BJ (cell line): ENCODE results near the gene NUP205. TPM values are rescaled to one million over a fixed set of nuclear protein-coding genes. Genes with fewer than 3 reads are reported as not detected.

Experiments
- CTCF ChIA-PET: fragments of 350-600 bp; formaldehyde crosslinking; extraction: SDS; loops from one replicate; lab custom pipeline; 2021; ENCODE audit warnings: antibody characterized with exemption, inconsistent platforms; lab: Yijun Ruan, JAX
- POLR2A ChIA-PET: fragments of 300-600 bp; sonication (Branson Sonifier 250); formaldehyde crosslinking; extraction: SDS; loops from one replicate; lab custom pipeline; 2021; ENCODE audit warnings: antibody characterized with exemption; lab: Charles Lee
- DNase-seq: peaks from one replicate; pipeline ENCODE4 v3.0.0-alpha.2; 2011; ENCODE audit warnings: low read depth
- H3K27me3 ChIP-seq: 2 replicates; pipeline ENCODE4 v1.6.0; 2011; ENCODE audit warnings: low read length; ENCODE audit not compliant: control insufficient read depth, insufficient read depth
- H3K36me3 ChIP-seq: 2 replicates; pipeline ENCODE4 v1.5.1; 2011; ENCODE audit warnings: low read length; ENCODE audit not compliant: control insufficient read depth, insufficient read depth
- H3K4me3 ChIP-seq: 2 replicates; pipeline ENCODE4 v1.5.1; 2011; ENCODE audit warnings: low read depth, mild to moderate bottlenecking, control low read depth, low read length
- CTCF ChIP-seq: IDR thresholded peaks from 2 replicates; pipeline ENCODE4 v1.5.1; 2011; ENCODE audit warnings: low read depth, mild to moderate bottlenecking, control low read depth, inconsistent platforms, low read length, moderate library complexity; ENCODE audit not compliant: insufficient read depth
- polyA plus RNA-seq: library from polyadenylated mRNA; depleted of rRNA; stranded (reverse); fragments of >200 nt; gene quantifications from 2 replicates; pipeline ENCODE4 v1.2.3, GENCODE V29; 2011

Gene NUP205
- polyA plus RNA-seq, 1 experiment: 27.2 TPM

- no peak for TF ChIP-seq CTCF
- no peak for DNase-seq
- peaks cover 4% of the 10 kb centered on the region; the same call in 1 of the 2 replicates for H3K27me3 ChIP-seq
- H3K4me3 ChIP-seq: no peak overlapping the region
- no peaks in the 10 kb centered on the region for H3K36me3 ChIP-seq
- CTCF ChIA-PET: no interaction called here
- POLR2A ChIA-PET: no interaction called here
Measured at GRCh38 chr7:135527025-135527424, 30.7 kb upstream of the NUP205 start.

- Histone ChIP-seq H3K4me3 (no peak overlapping the region), H3K27me3 (peaks cover 4% of the 10 kb centered on the region), H3K36me3 (no peaks in the 10 kb centered on the region)
- ChIA-PET CTCF (interaction anchor here (0.6 kb wide), 1 partner anchor 262 kb away, joined by 3 read pairs; no protein-coding TSS in a partner anchor), POLR2A (no interaction called here)
- no peak for TF ChIP-seq CTCF
- DNase-seq: no peak
Measured at GRCh38 chr7:135536150-135536549, 21.6 kb upstream of the NUP205 start.

GRCh38 chr7:135537453-135537852, 20.3 kb upstream of the NUP205 start:
- Histone ChIP-seq H3K27me3 (no peaks in the 10 kb centered on the region; the same call in 1 of the 2 replicates), H3K4me3 (no peak overlapping the region), H3K36me3 (no peaks in the 10 kb centered on the region)
- CTCF ChIA-PET: no interaction called here
- POLR2A ChIA-PET: no interaction called here
- TF ChIP-seq CTCF: no peak
- DNase-seq: no peak

GRCh38 chr7:135537905-135538304, 19.8 kb upstream of the NUP205 start:
- CTCF ChIA-PET: no interaction called here
- POLR2A ChIA-PET: no interaction called here

GRCh38 chr7:135538376-135538775, 19.3 kb upstream of the NUP205 start:
- Histone ChIP-seq H3K36me3 (no peaks in the 10 kb centered on the region), H3K27me3 (no peaks in the 10 kb centered on the region; the same call in 1 of the 2 replicates), H3K4me3 (no peak overlapping the region)
- POLR2A ChIA-PET: no interaction called here
- CTCF ChIA-PET: no interaction called here
- no peak for TF ChIP-seq CTCF
- no peak for DNase-seq

More at GRCh38 chr7:135537905-135538304, 19.8 kb upstream of the NUP205 start:
- no peak for TF ChIP-seq CTCF
- no peak overlapping the region for H3K4me3 ChIP-seq
- no peaks in the 10 kb centered on the region; the same call in 1 of the 2 replicates for H3K27me3 ChIP-seq
- H3K36me3 ChIP-seq: no peaks in the 10 kb centered on the region
- DNase-seq: no peak
